GM19468 (cell line): Measurements from ENCODE around the gene FAM227B.
"Not testable (repeated sequence)": the region's sequence is repeated elsewhere in the genome, so short reads cannot be mapped to it uniquely, and the experiment has no call there.

Experiments
- ATAC-seq: cut with Tn5 transposase; IDR thresholded peaks from one replicate; pipeline ENCODE4 v1.9.1; 2021; ENCODE audit warnings: mild to moderate bottlenecking, moderate library complexity, moderate number of reproducible peaks; ENCODE audit not compliant: unreplicated experiment; ENCODE audit errors: extremely low read depth

Gene FAM227B

GRCh38 chr15:49620658-49621368 is at the start of gene FAM227B, which contains the start of gene DTWD1:
Gene FAM227B, minus strand, starts transcription at chr15:49620818. Its CDS starts 5,647 bp downstream, at chr15:49615171.
Gene DTWD1, plus strand, starts transcription at chr15:49621048. Its CDS starts 4,120 bp downstream, at chr15:49625168.
- ATAC-seq, result peak; percentile 91

- ATAC-seq, result no peak
These were observed 48.7 kb upstream of the FAM227B start for GRCh38 chr15:49669288-49669687.

DNA sequence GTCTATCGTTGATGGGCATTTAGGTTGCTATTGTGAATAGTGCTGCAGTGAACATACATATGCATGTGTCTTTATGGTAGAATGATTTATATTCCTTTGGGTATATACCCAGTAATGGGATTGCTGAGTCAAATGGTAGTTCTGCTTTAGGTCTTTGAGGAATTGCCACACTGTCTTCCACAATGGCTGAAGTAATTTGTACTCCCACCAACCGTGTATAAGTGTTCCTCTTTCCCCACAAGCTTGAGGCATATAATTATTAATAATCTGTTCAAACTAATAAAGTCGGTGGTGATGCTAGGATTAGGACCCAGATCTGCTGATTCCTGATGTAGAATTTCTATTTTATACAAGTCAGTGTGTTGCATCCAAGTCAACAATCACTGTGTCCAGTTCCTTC is 45.9 kb upstream of the FAM227B start:
- ATAC-seq, result not testable (repeated sequence)

GRCh38 chr15:49664716-49665115 is 44.1 kb upstream of the FAM227B start:
- no peak for ATAC-seq

- ATAC-seq, result no peak
These were observed 36.1 kb upstream of the FAM227B start for GRCh38 chr15:49656734-49657133.

DNA sequence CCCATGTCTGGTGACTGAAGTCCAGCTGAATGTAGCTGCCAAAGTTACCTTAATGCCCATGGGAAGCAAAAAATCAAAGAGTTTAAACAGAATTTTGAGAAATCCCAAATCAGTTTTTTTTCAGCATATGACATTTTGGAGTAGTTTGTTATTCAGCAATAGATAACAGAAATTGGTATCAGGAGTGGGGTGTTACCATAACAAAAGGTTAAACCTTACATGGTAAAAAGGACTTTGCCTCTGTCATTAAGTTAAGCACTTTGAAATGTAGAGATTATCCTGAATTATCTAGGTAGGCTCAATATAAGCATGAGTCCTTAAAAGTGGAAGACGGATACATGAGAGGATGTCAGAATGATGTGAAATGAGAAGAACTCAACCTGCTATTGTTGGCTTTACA is 32.3 kb upstream of the FAM227B start:
- no peak for ATAC-seq

DNA sequence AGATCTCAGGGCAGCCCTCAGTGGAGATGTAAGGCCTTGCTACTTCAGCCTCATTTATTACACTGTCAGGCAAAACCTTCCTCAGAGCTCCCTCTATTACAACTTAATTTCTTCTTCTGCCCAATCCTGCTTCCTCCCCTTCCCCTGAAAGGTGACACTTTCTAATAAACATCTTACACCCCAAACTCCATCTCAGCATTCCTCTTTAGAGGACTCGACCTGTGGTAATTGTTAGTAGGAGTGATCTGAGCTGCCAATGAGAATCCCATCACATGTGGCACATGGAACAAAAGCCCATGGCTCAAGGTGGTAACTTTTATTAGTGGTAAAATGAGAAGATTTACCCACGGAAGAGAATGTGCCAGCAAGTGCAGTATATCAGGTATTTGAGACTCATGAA is 30.1 kb upstream of the FAM227B start:
- ATAC-seq, result no peak

DNA sequence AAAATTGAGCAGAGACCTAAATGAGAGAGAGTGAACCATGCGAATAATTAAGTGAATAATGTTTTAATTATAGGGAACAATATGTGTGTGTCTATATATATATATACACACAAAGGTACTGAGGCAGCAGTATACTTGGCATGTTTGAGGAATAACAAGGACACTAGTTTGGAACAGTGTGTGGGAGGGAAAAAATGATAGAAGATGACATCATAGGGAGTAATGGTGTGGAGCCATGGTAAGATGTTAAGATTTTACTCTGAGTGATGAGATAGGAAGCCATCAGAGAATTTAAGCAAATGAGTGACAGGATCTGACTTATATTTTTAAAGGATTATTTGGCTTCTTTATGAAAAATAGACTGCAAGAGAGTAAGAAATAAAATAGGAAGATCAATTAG is 29.4 kb upstream of the FAM227B start:
- no peak for ATAC-seq

DNA sequence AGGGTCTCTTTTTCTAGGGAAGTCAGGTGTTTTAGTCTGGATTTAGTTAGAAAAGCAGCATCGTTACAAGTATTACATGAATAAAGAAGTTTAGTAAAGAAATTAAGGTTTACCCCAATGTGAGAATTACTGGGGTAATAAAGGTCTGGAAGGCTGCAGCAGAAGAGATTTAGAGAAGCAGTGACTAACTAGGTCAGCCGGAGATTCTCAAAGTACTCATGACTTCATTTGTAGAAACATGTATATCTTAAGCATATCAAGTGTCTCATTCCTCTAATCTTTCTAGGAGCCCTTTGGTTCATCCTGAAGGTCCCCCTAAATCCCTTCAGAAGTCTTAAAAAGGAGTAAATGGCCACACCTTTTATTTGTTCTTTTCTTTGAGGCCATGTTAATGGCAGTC is 26.3 kb upstream of the FAM227B start:
- no peak for ATAC-seq

- no peak for ATAC-seq
These were observed 25.3 kb upstream of the FAM227B start for GRCh38 chr15:49645941-49646340.

- ATAC-seq, result no peak
These were observed 24.7 kb upstream of the FAM227B start for GRCh38 chr15:49645277-49645676.

- ATAC-seq, result no peak
These were observed 23.8 kb upstream of the FAM227B start for GRCh38 chr15:49644364-49644794.

- ATAC-seq, result no peak
These were observed 17.2 kb upstream of the FAM227B start for GRCh38 chr15:49637857-49638256.

GRCh38 chr15:49628379-49628778 is 7.8 kb upstream of the FAM227B start:
- no peak for ATAC-seq

DNA sequence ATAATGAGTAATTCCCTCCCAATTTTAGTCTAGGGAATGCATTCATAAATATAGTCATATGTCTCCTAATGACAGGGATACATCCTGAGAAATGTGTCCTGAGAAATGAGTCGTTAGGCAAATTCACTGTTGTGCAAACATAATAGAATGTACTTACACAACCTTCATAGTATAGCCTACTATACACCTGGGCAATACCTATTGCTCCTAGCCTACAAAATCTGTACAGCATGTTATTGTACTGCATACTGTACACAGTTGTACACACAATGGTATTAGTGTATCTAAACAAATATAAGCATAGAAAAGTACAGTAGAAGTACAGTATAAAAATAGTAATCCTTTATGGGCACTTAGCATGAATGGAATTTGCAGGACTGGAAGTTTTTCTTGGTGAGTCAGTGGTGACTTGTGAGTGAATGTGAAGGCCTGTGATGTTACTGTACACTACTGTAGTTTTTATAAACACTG is 6.8 kb upstream of the FAM227B start:
- no peak for ATAC-seq

DNA sequence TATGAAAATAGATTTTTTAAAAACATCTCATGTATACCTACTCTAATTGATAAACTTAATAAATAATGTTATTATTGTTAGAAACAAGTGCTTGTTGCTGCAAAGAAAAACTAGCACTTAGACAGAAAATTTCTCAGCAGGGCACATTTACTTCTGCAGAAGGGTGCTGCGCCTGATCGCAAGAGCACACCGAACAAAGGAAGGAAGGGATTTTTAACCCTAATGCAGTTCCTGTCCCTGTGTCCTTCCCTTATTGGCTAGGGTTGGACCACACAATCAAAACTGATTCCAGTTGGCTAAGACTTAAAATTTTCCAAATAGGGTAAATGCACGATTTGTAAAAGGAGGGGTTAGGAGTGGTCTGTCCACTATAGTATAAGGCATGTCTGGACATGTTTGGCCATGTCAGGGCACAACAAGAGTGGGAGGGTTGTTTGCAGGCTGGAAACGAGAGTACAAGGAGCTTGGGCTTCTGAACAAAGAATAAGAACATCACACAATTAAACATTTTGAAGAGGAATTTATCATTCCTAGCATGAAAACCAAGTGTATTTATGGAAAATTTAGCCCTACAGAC is 4.9 kb upstream of the FAM227B start:
- no peak for ATAC-seq

DNA sequence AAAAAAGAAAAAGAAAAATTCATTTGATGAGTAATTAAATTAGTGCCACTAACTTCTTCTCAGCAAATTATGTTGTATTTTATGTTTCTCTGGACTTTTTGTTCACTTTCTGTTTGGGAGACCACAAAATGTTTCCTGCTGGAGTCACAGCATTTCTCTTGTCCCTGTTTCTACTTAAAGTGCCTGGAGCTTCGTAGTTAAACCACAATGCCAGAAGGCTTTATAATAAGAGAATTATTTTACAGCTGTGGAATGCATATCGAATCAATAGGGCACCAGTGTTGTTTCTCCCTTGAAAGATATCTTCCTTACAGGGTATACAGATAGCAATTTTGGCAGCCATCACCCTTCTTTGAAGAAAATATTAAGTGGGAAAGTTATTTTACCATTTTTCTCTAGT is 3.4 kb upstream of the FAM227B start:
- ATAC-seq, result no peak

- no peak for ATAC-seq
These were observed 1.9 kb upstream of the FAM227B start for GRCh38 chr15:49622561-49622960.

GRCh38 chr15:49621887-49622286 is 1.3 kb upstream of the FAM227B start:
- ATAC-seq, result no peak

- ATAC-seq, result no peak
These were observed 788 bp upstream of the FAM227B start for GRCh38 chr15:49621401-49621811.

GRCh38 chr15:49620199-49620598 is 419 bp downstream of the FAM227B start:
- ATAC-seq, result no peak

GRCh38 chr15:49619226-49619625 is 1.4 kb downstream of the FAM227B start:
- no peak for ATAC-seq
